Motor neuron (in vitro differentiated cells): ENCODE measurements around the gene RAB3IP. TPM values are rescaled to one million over a fixed set of nuclear protein-coding genes. Genes with fewer than 3 reads are reported as not detected.

Source experiments
- ATAC-seq, 8 experiments: fragments of 200-7000 bp; cut with Tn5 transposase; replicated peaks in 6 of 8; 2 replicates each; pipeline ENCODE4 v1.8.0; 2021; ENCODE audit warnings: mild to moderate bottlenecking in 8 of 8, moderate library complexity in 8 of 8
- H3K27ac ChIP-seq, 2 donors: fragments of 250-450 bp; sonication (Bioruptor Pico); 2 replicates each; pipeline ENCODE4 v1.9.0; 2021; ENCODE audit warnings: antibody characterized with exemption in 2 of 2, mild to moderate bottlenecking in 2 of 2, moderate library complexity in 1 of 2
- H3K4me1 ChIP-seq, 2 donors: fragments of 250-450 bp; sonication (Bioruptor Pico); replicated peaks in 1 of 2; 2 replicates each; pipeline ENCODE4 v1.6.1; 2021; ENCODE audit warnings: antibody characterized with exemption in 2 of 2, mild to moderate bottlenecking in 2 of 2, moderate library complexity in 1 of 2
- H3K4me3 ChIP-seq, 5 donors: fragments of 250-450 bp; sonication (Bioruptor Pico); 2 replicates each; pipeline ENCODE4 v1.9.0; 2021; ENCODE audit warnings: antibody characterized with exemption in 5 of 5, mild to moderate bottlenecking in 5 of 5, moderate library complexity in 4 of 5
- WGBS, 10 experiments: fragments of 450-650 bp; shearing (Covaris generic); methylation state at CpG; one replicate each; pipeline ENCODE4 v1.0.0; 2022; 5-methylcytosine and 5-hydroxymethylcytosine counted together
- in situ Hi-C, 9 experiments: fragments of 400-800 bp; cut with MboI; loops; one replicate each; pipeline ENCODE4 v1.15.0; 2021; ENCODE audit warnings: low sequenced_read_pairs in 9 of 9, low pct_unique_long_range_greater_than_20kb in 2 of 9; ENCODE audit not compliant: unreplicated experiment in 9 of 9
- total RNA-seq, 8 experiments: library from RNA; unstranded; fragments of 300-600 nt; gene quantifications; 2 replicates each; pipeline versions ENCODE4 v1.2.3 to v1.2.4, GENCODE V29; 2022

RAB3IP gene
- total RNA-seq, 8 experiments from 2014 or later: 1.7 to 36.5 (median 18.3) TPM

DNA sequence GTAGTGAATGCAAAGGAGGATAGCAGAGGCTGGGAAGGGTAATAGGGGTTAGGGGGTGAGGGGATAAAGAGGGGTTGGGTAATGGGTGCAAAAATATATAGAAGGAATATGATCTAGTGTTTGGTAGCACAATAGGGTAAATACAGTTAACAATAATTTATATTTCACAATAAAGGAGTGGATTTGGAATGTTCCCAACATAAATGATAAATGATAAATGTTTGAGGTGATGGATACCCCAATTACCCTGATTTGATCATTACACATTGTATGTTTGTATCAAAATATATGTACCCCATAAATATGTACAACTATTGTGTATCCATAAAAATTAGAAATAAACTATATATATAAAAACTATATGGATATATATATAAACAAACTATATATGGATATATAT lies 85.4 kb downstream of the RAB3IP start:
- no peak for ATAC-seq
- Histone ChIP-seq H3K27ac (no peak overlapping the region), H3K4me1 (no peaks in the 10 kb centered on the region), H3K4me3 (no peak overlapping the region)
- in situ Hi-C loops: no loop called here

DNA sequence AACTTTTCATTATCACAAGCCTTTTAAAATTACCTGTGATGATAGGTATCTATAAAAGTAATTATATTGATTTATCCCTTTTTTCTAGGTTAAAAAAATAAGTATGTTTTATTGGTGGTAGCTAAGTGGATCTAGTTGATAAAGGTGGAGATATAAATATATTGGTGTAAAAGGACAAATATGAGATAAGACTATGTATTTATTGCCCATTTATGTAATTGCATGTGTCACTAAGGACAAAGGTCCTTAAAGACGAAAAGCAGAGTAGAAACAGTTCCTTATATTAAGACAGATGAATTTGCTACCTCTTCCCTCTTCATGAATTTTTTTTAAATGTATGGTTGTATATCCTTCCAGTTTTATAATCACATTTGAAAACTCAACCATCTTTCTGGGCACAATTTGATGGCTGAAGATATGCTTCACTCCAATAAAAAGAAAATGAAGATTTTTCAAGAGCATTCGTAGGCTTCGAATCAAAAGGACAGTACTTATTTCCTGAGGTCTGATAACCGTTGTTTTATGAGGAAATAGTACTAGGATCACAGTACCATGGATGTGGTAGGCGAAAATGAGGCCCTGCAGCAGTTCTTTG lies 86.4 kb downstream of the RAB3IP start, which contains the start of gene MYRFL:
Gene MYRFL (plus strand): TSS at position 262 of the 595 bp plus-strand sequence. CDS start 291 bp downstream, at position 553.
- Histone ChIP-seq H3K4me1 (no peaks in the 10 kb centered on the region), H3K27ac (no peak within 1 kb of the TSS), H3K4me3 (no peak within 1 kb of the TSS)
- no peak for ATAC-seq
- in situ Hi-C loops: no loop called here
- WGBS, 10 experiments: 10 to 93% (median 81%) methylated on average over 2 to 5 of the region's 5 CpGs

DNA sequence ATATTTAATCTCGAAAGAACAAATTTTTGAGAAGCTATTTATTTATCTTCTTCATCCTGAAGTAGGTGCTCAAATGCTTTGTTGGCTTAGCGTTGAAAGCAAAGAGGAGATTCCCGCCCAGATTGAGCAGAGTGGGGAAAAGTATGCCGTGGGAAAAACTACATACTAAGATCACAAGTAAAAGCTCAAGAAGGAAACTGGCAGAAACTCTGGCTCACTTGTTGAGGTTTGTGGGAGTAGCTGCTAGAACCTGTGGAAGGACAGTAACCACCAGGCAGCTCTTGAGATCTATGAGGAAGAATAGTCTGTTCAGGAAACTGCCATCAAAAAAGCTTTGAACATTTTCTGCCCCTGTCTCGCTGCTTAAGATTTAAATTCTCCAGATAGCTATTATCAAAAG lies 90.2 kb downstream of the RAB3IP start:
- Histone ChIP-seq H3K27ac (no peak overlapping the region), H3K4me3 (no peak overlapping the region), H3K4me1 (no peaks in the 10 kb centered on the region)
- 0 to 94% (median 73%) methylated on average over 2 to 5 of the region's 5 CpGs; no CpG with 5 or more reads in 1 of the 10 experiments for WGBS, 10 experiments
- no peak for ATAC-seq
- in situ Hi-C loops: no loop called here

DNA sequence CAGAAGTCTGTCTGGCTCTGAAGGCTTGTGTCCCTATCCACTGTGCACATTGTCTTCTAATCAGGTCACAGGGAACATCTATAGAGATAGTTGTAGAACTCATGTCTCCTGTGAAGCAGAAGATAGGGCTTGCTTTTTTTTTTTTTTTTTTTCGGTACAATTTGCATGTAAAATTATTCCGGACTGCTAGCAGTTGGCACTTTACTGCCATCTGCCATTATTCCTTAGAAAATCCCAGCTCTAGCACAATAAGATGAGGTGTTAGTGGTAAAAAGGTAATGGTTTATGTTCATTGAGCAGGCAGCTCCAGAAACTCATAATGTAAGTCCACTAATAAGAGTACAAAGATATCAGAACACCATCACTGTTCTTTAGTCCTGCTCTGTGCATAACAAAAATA lies 95.0 kb downstream of the RAB3IP start:
- Histone ChIP-seq H3K4me1 (no peaks in the 10 kb centered on the region), H3K27ac (no peak overlapping the region), H3K4me3 (no peak overlapping the region)
- in situ Hi-C loops: no loop called here
- WGBS, 10 experiments: 0 to 100% (median 51%) methylated on average over 1 to 2 of the region's 2 CpGs; no CpG with 5 or more reads in 4 of the 10 experiments
- no peak for ATAC-seq

DNA sequence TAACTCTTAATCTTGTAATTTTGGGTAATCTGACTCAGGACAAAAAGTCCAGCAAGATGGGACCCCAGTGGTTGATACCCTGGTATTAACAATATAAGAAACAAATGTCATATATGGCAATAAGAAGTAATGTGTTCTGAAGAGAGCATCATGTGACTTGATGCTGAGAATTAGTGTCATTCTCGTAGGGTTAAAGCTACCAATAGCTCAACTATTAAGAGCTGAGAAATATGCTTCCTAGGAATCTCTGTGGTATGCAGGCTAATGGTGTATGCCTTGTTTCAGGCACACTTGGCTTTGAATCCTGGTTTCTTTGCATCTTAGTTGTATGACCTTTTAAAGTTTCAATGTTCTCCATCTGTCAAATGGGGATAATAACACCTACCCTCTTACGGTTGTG lies 95.5 kb downstream of the RAB3IP start:
- in situ Hi-C loops: no loop called here
- no peak for ATAC-seq
- no peaks in the 10 kb centered on the region for H3K4me1 ChIP-seq
- WGBS, 10 experiments: 10 to 100% (median 49%) methylated on average over 1 to 2 of the region's 2 CpGs
- no peak overlapping the region for H3K27ac ChIP-seq
- H3K4me3 ChIP-seq: no peak overlapping the region

DNA sequence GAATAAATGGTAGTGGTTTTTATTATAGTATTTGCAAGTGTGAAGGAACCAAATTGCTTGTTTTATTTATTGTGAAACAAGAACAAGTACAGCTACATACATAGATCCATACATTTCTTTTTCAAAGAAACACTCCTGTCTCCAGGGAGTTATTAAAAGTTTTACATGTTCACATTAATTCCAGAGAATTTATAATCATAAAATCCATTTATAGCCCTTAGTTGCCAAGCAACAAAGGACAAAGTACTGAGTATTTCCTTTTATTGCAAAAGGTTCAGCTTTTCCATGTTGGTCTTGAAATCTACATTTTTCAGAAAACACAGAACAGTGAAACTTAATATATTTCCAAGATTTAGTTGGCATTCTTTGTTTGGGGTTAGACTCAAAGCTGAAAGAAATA lies 95.9 kb downstream of the RAB3IP start:
- no peak overlapping the region for H3K4me3 ChIP-seq
- H3K4me1 ChIP-seq: no peaks in the 10 kb centered on the region
- in situ Hi-C loops: no loop called here
- no peak for ATAC-seq
- no peak overlapping the region for H3K27ac ChIP-seq

- in situ Hi-C loops: no loop called here
- no peak for ATAC-seq
- no peak overlapping the region for H3K27ac ChIP-seq
- WGBS, 10 experiments: 43 to 100% (median 85%) methylated on average over 1 to 3 of the region's 3 CpGs
- no peak overlapping the region for H3K4me3 ChIP-seq
- H3K4me1 ChIP-seq: no peaks in the 10 kb centered on the region
Measured at GRCh38 chr12:69835081-69835480, 96.4 kb downstream of the RAB3IP start.

- in situ Hi-C loops: no loop called here
- no peak overlapping the region for H3K27ac ChIP-seq
- ATAC-seq: no peak
- no peak overlapping the region for H3K4me3 ChIP-seq
- no peaks in the 10 kb centered on the region for H3K4me1 ChIP-seq
- 14 to 91% (median 60%) methylated on average over 1 to 9 of the region's 13 CpGs; no CpG with 5 or more reads in 3 of the 10 experiments for WGBS, 10 experiments
Measured at GRCh38 chr12:69836015-69836414, 97.4 kb downstream of the RAB3IP start.

DNA sequence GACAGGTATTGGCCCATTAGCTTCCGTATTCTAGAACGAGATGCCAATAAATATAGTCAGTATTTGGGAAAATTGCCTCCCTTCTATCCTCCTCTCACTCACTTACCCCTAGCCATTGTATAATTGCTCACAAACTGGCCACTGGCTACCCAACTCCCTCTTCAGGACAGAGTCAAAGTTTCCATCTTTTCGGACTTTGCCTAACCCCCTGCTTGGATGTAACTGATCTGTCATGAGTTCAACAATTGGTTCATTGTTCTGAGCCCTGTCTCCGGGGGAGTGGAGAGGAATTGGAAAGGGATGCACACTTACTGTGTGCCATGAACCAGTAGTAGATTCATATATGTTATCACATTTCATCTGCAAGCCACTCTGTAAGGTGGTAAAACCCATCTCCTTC lies 98.5 kb downstream of the RAB3IP start:
- no peaks in the 10 kb centered on the region for H3K4me1 ChIP-seq
- no peak for ATAC-seq
- H3K27ac ChIP-seq: no peak overlapping the region
- in situ Hi-C loops: no loop called here
- WGBS, 10 experiments: 0 to 95% (median 52%) methylated on average over 1 to 3 of the region's 4 CpGs; no CpG with 5 or more reads in 1 of the 10 experiments
- H3K4me3 ChIP-seq: no peak overlapping the region

DNA sequence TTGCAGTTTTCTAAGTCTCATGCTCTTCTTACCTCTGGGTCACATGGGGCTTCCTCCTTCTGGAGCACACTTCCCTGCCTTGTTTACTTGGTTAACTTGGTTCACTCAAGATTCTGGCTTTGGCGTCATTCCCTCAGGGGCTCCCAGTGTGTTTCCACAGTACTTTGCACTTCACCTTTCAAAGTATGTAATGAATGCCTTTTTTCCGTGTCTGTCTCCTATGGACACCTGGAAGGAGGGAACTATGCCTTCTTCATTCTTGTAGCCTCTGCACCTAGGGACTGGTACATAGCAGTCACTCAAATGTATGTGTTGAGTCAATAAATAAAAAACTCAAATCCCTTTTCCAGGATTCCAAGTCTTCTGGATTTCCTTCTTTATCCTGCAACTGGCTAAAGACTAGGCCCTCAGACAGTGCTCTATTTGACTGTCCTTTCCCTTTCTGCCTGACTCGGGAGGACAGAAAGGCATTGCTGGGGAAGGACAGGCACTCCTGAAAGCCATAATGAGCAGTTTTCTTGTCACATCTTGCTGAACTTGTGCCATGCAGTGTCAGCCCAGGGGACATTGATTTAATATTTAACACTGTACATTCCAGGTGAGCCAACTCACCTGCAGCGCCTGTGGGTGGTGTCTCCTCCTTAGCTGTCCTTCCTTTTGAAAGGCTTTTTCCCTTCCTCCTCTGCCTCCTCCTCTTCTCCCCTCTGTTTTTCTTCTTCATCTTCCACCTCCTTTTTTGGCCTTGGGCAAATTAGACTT lies 99.2 kb downstream of the RAB3IP start:
- 50 to 100% (median 83%) methylated on average over 1 to 4 of the region's 4 CpGs; no CpG with 5 or more reads in 3 of the 10 experiments for WGBS, 10 experiments
- in situ Hi-C loops: no loop called here
- Histone ChIP-seq H3K27ac (no peak overlapping the region), H3K4me3 (no peak overlapping the region), H3K4me1 (no peaks in the 10 kb centered on the region)
- peak in 1 of 8 experiments; percentile 26 for ATAC-seq

- H3K4me3 ChIP-seq: no peak overlapping the region
- WGBS, 10 experiments: 0 to 94% (median 55%) methylated on average over 1 to 3 of the region's 3 CpGs; no CpG with 5 or more reads in 1 of the 10 experiments
- no peaks in the 10 kb centered on the region for H3K4me1 ChIP-seq
- in situ Hi-C loops: no loop called here
- ATAC-seq: no peak
- H3K27ac ChIP-seq: no peak overlapping the region
Measured at GRCh38 chr12:69840727-69841126, 102.1 kb downstream of the RAB3IP start.

DNA sequence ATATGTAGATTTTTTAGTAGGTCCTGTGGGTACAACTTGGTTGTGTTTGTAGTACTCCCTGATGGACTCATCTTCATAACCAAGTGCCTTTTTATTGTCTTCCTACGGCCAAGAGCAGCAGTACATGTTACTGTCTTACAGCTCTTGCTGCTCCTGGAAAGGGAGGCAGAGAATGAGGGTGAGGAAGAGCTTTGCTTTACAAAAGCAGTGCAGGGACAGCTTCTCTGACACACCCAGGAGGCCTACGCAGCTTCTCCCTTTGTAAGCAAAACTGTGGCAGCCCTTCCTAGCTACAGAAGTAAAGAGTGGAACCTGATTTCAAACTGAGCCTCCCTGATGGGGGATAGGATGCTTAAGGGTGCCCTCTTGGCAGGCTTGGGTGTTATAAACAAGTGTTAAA lies 104.9 kb downstream of the RAB3IP start:
- H3K4me1 ChIP-seq: no peaks in the 10 kb centered on the region
- no peak overlapping the region for H3K4me3 ChIP-seq
- 20 to 54% (median 40%) methylated on average over 1 to 2 of the region's 2 CpGs; no CpG with 5 or more reads in 5 of the 10 experiments for WGBS, 10 experiments
- in situ Hi-C loops: no loop called here
- no peak overlapping the region for H3K27ac ChIP-seq
- ATAC-seq: peak in 1 of 8 experiments; percentile 35

DNA sequence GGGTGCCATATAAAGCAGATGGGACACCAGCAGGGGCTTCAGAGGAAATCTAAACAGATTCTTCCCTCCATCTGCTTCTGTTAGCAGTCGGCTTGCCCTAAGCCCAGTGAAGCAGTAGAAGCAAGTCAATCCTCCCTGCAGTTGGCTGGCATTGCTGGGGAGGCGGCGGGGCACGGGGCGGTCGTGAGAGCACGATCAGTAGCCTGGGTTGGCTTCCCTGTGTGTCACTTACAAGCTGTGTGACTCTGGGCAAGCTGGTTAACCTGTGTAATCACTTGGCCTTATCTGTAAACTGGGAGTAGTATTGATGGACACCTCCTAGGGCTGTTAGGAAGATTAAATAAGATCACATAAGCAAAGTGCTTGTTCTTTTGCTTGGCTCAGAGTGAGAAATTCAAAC lies 105.8 kb downstream of the RAB3IP start:
- H3K4me3 ChIP-seq: no peak overlapping the region
- no peak for ATAC-seq
- WGBS, 10 experiments: 20 to 100% (median 100%) methylated on average over 1 to 3 of the region's 7 CpGs; no CpG with 5 or more reads in 7 of the 10 experiments
- in situ Hi-C loops: no loop called here
- H3K27ac ChIP-seq: no peak overlapping the region
- no peaks in the 10 kb centered on the region for H3K4me1 ChIP-seq

DNA sequence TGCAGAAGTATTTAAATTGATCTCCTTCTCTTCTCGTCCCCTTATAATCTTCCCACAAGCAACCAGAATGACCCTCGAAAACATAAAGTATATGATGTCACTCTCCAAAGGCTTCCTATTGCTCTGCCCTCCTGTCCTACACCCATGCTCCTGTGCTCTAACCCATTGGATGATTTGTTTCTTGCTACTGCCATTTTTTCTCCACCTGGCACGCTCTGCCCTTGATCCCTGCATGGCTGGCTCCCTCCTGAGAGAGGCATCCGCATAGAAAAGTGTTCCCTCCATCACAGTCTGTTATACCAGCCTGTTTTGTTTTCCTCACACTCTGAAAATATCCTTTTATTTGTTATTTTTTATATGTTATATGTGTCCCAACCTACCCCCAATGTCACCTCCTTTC lies 106.2 kb downstream of the RAB3IP start:
- 0 to 91% (median 62%) methylated on average over 1 to 4 of the region's 4 CpGs; no CpG with 5 or more reads in 2 of the 10 experiments for WGBS, 10 experiments
- no peak overlapping the region for H3K27ac ChIP-seq
- in situ Hi-C loops: no loop called here
- no peak overlapping the region for H3K4me3 ChIP-seq
- ATAC-seq: no peak
- H3K4me1 ChIP-seq: no peaks in the 10 kb centered on the region
